PC-9 (cell line): Measurements from ENCODE around the gene SSC5D.

ENCODE experiments used
- CTCF ChIP-seq: fragments of 200-600 bp; sonication (generic); conservative IDR thresholded peaks from 2 replicates; pipeline ENCODE4 v1.6.1; 2017; ENCODE audit warnings: mixed run types, antibody characterized with exemption, mild to moderate bottlenecking, moderate library complexity
- EZH2 ChIP-seq: fragments of 200-600 bp; sonication (generic); IDR thresholded peaks from 2 replicates; pipeline ENCODE4 v1.8.0; 2017; ENCODE audit warnings: antibody characterized with exemption, low read depth

- TF ChIP-seq CTCF, result no peak
- no peak for TF ChIP-seq EZH2
These were observed 13.7 kb upstream of the SSC5D start for GRCh38 chr19:55474269-55475265.
